Keratinocyte (primary cell): Measurements from ENCODE around the gene TROAP.

Source experiments
- CTCF ChIP-seq, 3 experiments: IDR thresholded peaks in 1 of 3; conservative IDR thresholded peaks in 1 of 3; optimal IDR thresholded peaks in 1 of 3; 2 replicates in 2 of 3; 3 replicates in 1 of 3; pipeline versions ENCODE3 to v1.5.1; 2011; ENCODE audit warnings: low read length in 3 of 3, mild to moderate bottlenecking in 3 of 3, moderate library complexity in 2 of 3, control low read depth in 1 of 3, inconsistent platforms in 1 of 3; ENCODE audit not compliant: insufficient read depth in 2 of 3; ENCODE audit errors: extremely low read depth in 1 of 3
- EZH2 ChIP-seq: IDR thresholded peaks from one replicate; pipeline ENCODE4 v1.6.1; 2012; ENCODE audit warnings: inconsistent platforms, mild to moderate bottlenecking, low read length, moderate library complexity

- TF ChIP-seq CTCF (optimal IDR thresholded peaks at IDR 0.05 in 1 of 3, IDR thresholded peaks at IDR 0.05 in 1 of 3, conservative IDR thresholded peaks at IDR 0.05 in 1 of 3; ENCODE audit: extremely low read depth in 1 of 3, insufficient read depth in 2 of 3, low read length in 3 of 3) (no peak), EZH2 (no peak)
Observed at GRCh38 chr12:49368240-49368600, 45.2 kb downstream of the TROAP start.
